GM12892 (cell line): Measurements from ENCODE around the gene RPS6KA2.

Source experiments
- POLR2A ChIP-seq: IDR thresholded peaks from 2 replicates; pipeline ENCODE4 v1.6.1; 2011; ENCODE audit warnings: low read depth, low read length, control low read depth
- TAF1 ChIP-seq: IDR thresholded peaks from 2 replicates; pipeline ENCODE4 v1.6.1; 2011; ENCODE audit warnings: low read depth, mild to moderate bottlenecking, control low read depth, low read length, borderline replicate concordance

- no peak for TF ChIP-seq POLR2A
- no peak for TF ChIP-seq TAF1
These were observed 228.7 kb downstream of the RPS6KA2 start for GRCh38 chr6:166398348-166398747.
